ENCODE results near the gene ATAT1. TPM values are rescaled to one million over a fixed set of nuclear protein-coding genes. Genes with fewer than 3 reads are reported as not detected.
A peak's percentile ranks its signal among the peaks of the same experiment; 100 is the strongest.

Gene ATAT1
- total RNA-seq, 1 experiment from 2014 or later = 6.4 TPM

DNA sequence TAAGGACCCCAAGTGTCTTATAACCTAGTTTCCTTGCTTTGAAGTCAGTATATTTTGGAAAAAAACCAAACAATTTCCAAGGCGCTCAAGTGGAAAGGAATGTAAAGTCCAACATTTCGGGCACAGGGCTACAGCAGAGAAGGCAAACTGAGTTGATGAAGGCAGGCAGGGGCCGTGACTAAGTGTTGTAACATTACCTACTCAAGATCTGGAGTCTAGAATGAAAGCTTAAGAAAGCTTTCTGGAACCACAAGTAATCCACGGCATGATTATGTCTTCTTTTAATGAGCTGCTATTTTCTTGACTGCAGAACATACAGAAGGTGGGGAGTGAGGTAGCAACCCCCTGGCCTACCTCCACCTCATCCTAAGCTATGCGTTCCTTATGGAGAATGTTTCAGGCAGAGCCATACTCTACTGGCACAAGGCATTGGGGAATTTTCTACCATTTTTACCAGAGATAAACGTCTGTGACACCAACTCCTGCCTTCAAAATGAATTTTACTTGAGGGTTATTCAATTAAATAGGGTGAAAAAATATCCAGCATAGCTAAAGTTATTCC lies 13.9 kb upstream of the ATAT1 start:
- no TSS peak for BruUV-seq (replicated peaks)
- Mint-ChIP-seq H3K4me1 (ENCODE audit: insufficient read depth, unreplicated experiment) (peaks cover 38% of the 10 kb centered on the region), H3K4me3 (ENCODE audit: unreplicated experiment) (no peak overlapping the region), H3K36me3 (ENCODE audit: insufficient read depth, unreplicated experiment) (peaks cover 80% of the 10 kb centered on the region), H3K27ac (ENCODE audit: low read depth, unreplicated experiment) (peak overlapping the region; percentile 67), H3K27me3 (ENCODE audit: insufficient read depth, unreplicated experiment) (no peaks in the 10 kb centered on the region), H3K9me3 (ENCODE audit: unreplicated experiment) (no peaks in the 10 kb centered on the region)
- ChIA-PET CTCF (interaction anchor here (0.5 to 2.1 kb wide), 19 partner anchors 9 to 475 kb away, joined by 3 to 14 read pairs (median 3); partner anchors contain the start of genes DHX16 and MDC1), POLR2A (interaction anchor here (0.6 to 4.8 kb wide), 24 partner anchors 8 to 1214 kb away, joined by 3 to 107 read pairs (median 4); partner anchors contain the start of genes ABCF1, C6orf136, DHX16 and FLOT1)
- peak; percentile 25 for DNase-seq (ENCODE audit: unreplicated experiment)
- intact Hi-C loops (cut with micrococcal nuclease) = no loop called here
- TF ChIP-seq, protein P1, sequence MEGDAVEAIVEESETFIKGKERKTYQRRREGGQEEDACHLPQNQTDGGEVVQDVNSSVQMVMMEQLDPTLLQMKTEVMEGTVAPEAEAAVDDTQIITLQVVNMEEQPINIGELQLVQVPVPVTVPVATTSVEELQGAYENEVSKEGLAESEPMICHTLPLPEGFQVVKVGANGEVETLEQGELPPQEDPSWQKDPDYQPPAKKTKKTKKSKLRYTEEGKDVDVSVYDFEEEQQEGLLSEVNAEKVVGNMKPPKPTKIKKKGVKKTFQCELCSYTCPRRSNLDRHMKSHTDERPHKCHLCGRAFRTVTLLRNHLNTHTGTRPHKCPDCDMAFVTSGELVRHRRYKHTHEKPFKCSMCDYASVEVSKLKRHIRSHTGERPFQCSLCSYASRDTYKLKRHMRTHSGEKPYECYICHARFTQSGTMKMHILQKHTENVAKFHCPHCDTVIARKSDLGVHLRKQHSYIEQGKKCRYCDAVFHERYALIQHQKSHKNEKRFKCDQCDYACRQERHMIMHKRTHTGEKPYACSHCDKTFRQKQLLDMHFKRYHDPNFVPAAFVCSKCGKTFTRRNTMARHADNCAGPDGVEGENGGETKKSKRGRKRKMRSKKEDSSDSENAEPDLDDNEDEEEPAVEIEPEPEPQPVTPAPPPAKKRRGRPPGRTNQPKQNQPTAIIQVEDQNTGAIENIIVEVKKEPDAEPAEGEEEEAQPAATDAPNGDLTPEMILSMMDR (IDR thresholded peaks at IDR 0.05; ENCODE audit: unreplicated experiment) = no peak

DNA sequence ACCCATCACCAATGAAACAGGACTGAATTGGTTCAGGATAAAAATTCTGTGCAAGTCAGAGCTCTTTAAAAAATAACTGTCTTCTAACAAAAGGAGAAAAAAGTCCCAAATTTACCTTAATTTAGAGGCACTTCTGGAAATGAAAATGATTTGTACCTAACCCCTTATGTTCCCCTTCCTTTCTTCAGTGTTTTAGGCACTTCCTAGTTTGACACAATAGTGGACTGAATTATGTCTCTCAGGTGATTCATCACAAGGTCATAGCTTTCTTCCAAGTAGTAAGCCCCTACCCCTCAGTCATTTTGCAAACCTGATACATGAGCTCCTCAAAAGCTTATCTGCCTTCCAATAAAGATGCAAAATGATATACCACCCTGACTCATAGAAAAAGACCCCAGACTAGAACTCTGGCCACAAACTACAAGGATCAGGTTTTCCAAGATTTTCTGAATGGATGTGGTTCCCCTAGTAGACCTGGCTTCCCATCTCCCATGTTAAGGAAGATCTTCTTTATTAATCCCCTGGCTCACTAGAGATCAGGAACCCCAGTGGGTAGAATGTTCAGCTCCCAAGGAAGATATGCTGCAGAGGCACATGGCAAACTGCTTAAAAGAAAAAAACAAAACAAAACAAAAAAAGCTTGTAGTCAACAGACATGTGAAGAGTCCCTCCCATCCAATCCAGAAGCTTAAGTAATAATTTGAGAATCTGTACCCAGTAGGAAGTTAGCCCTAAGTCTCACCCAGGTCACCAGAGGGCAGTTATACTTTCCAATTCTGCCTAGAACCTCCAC lies 13.2 kb upstream of the ATAT1 start:
- peak; percentile 27 for DNase-seq (ENCODE audit: unreplicated experiment)
- H3K4me3 Mint-ChIP-seq (ENCODE audit: unreplicated experiment) = no peak overlapping the region
- H3K27ac Mint-ChIP-seq (ENCODE audit: low read depth, unreplicated experiment) = peak overlapping the region; percentile 67
- TF ChIP-seq, protein P1 (IDR thresholded peaks at IDR 0.05; ENCODE audit: unreplicated experiment) = no peak
- no peaks in the 10 kb centered on the region for H3K9me3 Mint-ChIP-seq (ENCODE audit: unreplicated experiment)
- H3K27me3 Mint-ChIP-seq (ENCODE audit: insufficient read depth, unreplicated experiment) = no peaks in the 10 kb centered on the region
- ChIA-PET POLR2A (interaction anchor here (0.6 to 4.8 kb wide), 27 partner anchors 9 to 1213 kb away, joined by 3 to 107 read pairs (median 5); partner anchors contain the start of genes ABCF1, DHX16, FLOT1 and GNL1), CTCF (interaction anchor here (0.5 to 2.1 kb wide), 16 partner anchors 10 to 474 kb away, joined by 3 to 14 read pairs (median 4); no protein-coding TSS in a partner anchor)
- BruUV-seq (replicated peaks) = no TSS peak
- intact Hi-C loops (cut with micrococcal nuclease) = no loop called here
- H3K4me1 Mint-ChIP-seq (ENCODE audit: insufficient read depth, unreplicated experiment) = peaks cover 38% of the 10 kb centered on the region
- peaks cover 78% of the 10 kb centered on the region for H3K36me3 Mint-ChIP-seq (ENCODE audit: insufficient read depth, unreplicated experiment)

DNA sequence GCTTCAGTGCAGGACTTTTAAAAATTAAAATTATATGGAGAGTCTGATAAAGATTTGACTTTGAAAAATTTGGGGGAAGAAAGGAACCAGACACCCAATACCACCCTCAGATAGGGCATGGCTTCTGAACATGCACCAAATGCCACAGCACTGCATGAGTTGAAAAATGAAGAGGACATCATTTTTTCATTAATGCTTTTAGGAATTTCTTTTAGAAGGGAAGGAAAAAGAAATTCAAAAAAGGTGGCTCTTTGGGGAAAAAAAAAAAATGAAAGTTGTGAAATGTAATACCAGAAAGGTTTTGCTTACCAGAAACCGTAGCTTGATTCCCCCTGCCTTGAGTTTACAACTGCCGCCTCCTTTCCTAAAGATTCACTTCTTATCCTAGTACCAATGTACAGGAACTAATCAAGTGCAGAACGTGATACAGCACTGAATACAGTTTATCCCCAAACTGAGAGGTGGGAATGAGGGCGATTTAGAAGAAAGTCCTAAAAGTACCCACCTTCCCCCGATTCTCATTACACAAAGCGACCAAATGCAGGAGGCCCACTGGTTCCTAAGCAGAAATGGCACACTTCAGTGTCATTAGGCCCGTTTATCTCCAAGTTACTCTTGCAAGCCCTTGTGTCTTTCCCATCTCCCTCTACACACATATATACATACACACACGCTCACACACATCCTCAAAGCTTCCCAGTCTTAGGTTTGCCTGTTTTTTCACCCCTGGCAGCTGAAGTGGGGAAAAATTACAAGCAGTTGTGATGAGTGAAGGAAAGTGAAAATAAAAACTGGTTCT lies 12.4 kb upstream of the ATAT1 start:
- no peak for DNase-seq (ENCODE audit: unreplicated experiment)
- intact Hi-C loops (cut with micrococcal nuclease) = no loop called here
- ChIA-PET CTCF (interaction anchor here (0.7 to 2.1 kb wide), 5 partner anchors 16 to 117 kb away, joined by 3 to 7 read pairs (median 4); no protein-coding TSS in a partner anchor), POLR2A (interaction anchor here (0.7 to 4.8 kb wide), 33 partner anchors 9 to 789 kb away, joined by 3 to 107 read pairs (median 6); partner anchors contain the start of genes ABCF1, ATAT1, C6orf136 and DHX16)
- TF ChIP-seq, protein P1 (IDR thresholded peaks at IDR 0.05; ENCODE audit: unreplicated experiment) = no peak
- Mint-ChIP-seq H3K9me3 (ENCODE audit: unreplicated experiment) (no peaks in the 10 kb centered on the region), H3K4me3 (ENCODE audit: unreplicated experiment) (peak overlapping the region; percentile 83), H3K36me3 (ENCODE audit: insufficient read depth, unreplicated experiment) (peaks cover 75% of the 10 kb centered on the region), H3K27ac (ENCODE audit: low read depth, unreplicated experiment) (peak overlapping the region; percentile 99), H3K27me3 (ENCODE audit: insufficient read depth, unreplicated experiment) (no peaks in the 10 kb centered on the region), H3K4me1 (ENCODE audit: insufficient read depth, unreplicated experiment) (peaks cover 38% of the 10 kb centered on the region)
- no TSS peak for BruUV-seq (replicated peaks)

All from MCF 10A (cell line).